ENCODE results near the gene ELP1.
A peak's percentile ranks its signal among the peaks of the same experiment; 100 is the strongest.
"Not testable (repeated sequence)": the region's sequence is repeated elsewhere in the genome, so short reads cannot be mapped to it uniquely, and the experiment has no call there.

The ELP1 gene

GRCh38 chr9:108854094-108854493 lies 79.8 kb downstream of the ELP1 start:
- no peak for DNase-seq (ENCODE audit: low spot score)

- DNase-seq (ENCODE audit: low spot score), result no peak
These were observed 81.8 kb downstream of the ELP1 start for GRCh38 chr9:108852079-108852478.

GRCh38 chr9:108851138-108851537 lies 82.8 kb downstream of the ELP1 start:
- DNase-seq (ENCODE audit: low spot score), result no peak

- peak; percentile 13 for DNase-seq (ENCODE audit: low spot score)
These were observed 83.5 kb downstream of the ELP1 start for GRCh38 chr9:108850293-108850897.

GRCh38 chr9:108848296-108848695 lies 85.6 kb downstream of the ELP1 start:
- not testable (repeated sequence) for DNase-seq (ENCODE audit: low spot score)

GRCh38 chr9:108845947-108846346 lies 88.0 kb downstream of the ELP1 start:
- no peak for DNase-seq (ENCODE audit: low spot score)

GRCh38 chr9:108845507-108845906 lies 88.4 kb downstream of the ELP1 start:
- DNase-seq (ENCODE audit: low spot score), result no peak

DNA sequence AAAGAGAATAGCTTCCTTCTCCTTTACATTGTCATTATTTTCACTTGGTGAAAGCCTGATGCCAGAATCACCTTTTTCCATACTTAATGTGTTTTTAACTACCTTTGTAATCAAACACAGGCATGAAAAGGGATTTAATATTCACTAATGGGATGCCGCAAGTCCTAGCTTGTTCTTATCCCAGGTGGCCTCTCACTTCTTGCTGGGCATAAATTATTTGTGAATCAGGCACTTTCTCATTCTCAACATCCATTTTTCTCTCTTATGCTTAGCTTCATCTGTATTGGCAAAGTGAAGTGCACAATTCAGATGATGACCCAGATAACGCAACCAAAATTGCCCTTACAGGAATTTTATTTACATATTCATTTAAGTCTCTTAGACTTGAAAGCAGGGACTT lies 89.1 kb downstream of the ELP1 start:
- no peak for DNase-seq (ENCODE audit: low spot score)

GRCh38 chr9:108844391-108844790 lies 89.5 kb downstream of the ELP1 start:
- no peak for DNase-seq (ENCODE audit: low spot score)

DNA sequence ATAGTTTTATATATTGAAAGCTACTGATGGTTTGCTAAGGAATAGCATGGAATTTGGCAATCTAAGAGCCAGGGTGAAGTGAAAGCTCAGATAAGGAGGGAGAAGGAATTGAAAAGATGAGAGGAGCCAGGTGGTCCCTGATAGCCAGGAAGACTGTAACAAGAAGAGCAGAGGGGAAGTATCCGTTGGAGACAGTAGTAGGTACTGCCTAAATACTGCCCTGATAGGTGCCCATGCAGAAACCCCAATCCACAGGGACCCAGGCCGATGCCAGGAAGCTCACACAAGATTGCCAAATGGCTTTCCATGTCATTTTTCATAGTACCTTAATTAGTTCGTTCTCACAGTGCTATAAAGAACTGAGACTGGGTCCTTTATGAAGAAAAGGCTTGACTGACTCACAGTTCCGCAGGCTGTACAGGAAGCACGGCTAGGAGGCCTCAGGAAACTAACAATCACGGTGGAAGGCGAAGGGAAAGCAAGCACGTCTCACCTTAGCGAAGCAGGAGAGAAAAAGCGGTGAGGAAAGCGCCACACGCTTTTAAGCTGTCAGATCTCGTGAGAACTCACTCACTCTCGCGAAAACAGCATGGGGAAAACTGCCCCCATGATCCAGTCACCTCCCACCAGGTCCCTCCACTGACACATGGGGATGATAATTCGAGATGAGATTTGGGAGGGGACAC lies 91.2 kb downstream of the ELP1 start:
- DNase-seq (ENCODE audit: low spot score), result no peak

DNA sequence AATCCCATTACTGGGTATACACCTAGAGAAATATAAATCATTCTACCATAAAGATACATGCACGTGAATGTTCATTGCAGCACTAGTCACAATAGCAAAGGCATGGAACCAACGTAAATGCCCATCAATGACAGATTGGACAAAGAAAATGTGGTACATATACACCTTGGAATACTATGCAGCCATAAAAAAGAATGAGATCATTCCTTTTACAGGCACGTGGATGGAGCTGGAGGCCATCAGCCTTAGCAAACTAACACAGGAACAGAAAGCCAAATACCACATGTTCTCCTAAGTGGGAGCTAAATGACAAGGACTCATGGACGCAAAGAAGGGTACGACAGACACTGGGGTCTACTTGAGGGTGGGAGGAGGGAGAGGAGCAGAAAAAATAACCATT lies 94.4 kb downstream of the ELP1 start:
- DNase-seq (ENCODE audit: low spot score), result not testable (repeated sequence)

- DNase-seq (ENCODE audit: low spot score), result no peak
These were observed 95.9 kb downstream of the ELP1 start for GRCh38 chr9:108838017-108838416.

DNA sequence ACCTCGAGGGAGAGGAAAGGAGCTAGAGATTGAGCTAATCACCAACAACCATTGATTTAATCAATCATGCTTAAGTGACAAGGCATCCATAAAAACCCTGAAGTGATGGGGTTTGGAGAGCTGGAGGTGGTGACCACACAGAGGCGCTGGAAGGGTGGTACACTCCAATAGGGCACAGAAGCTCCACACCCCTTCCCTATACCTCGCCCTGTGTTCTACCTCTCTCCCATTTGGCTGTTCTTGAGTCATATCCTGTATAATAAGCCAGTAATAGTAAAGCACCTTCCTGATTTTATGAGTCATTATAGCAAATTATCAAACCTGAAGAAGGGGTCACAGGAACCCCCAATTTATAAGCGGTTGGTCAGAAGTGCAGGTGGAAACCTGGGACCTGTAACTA lies 96.4 kb downstream of the ELP1 start:
- no peak for DNase-seq (ENCODE audit: low spot score)

DNA sequence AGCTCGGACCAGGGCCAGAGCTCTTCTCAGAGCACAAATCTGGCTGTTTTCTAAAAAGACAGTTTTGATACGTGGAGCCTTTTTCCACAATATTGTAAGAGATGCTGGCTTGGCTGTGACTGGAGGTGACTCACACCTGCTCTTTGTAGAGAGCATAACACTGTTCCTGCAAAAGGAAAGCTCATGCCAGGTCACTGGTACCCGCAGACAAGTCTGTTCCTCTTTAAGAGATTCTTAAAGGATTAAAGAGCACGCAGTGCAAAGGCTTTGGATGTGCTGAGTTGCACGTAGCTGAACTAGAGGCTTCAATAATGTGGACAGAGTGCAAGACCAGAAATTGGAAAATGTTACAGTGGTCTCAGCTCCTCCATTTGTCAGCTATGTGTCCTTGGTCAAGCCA lies 97.1 kb downstream of the ELP1 start:
- DNase-seq (ENCODE audit: low spot score), result no peak

GRCh38 chr9:108836319-108836718 lies 97.6 kb downstream of the ELP1 start:
- DNase-seq (ENCODE audit: low spot score), result no peak

GRCh38 chr9:108835831-108836230 lies 98.1 kb downstream of the ELP1 start:
- no peak for DNase-seq (ENCODE audit: low spot score)

DNA sequence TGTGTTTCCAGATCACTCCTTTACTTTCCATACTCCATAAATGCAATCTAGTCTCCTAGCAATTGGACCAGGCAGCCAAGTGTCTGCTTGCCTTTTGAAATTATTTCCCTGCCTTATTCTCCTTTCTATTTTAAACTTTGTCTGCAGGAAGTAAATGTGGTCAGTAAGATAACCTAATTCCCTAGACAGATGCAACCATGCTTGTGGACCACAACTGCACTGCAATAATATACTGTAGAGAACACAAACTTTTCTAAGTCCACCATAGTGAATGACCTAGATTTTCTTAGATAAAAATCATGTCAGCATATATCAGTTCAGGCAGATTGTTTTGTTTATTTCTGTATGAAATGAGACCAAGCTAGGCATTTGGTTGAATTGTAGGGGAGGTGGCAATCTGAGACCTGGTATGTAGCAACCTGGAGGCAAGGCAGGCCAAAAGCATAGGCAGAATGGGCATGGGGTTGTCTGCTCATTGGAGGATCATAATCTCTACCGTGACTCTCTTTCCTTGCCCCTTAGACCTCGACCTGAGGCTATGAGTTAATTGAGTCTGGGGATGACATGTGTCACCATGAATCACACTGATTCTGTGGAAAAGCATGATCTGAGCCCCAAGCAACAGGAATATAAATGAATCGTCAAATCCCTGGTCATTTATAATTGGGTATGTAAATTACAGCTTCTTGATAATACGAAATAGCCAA lies 98.8 kb downstream of the ELP1 start:
- DNase-seq (ENCODE audit: low spot score), result no peak

DNA sequence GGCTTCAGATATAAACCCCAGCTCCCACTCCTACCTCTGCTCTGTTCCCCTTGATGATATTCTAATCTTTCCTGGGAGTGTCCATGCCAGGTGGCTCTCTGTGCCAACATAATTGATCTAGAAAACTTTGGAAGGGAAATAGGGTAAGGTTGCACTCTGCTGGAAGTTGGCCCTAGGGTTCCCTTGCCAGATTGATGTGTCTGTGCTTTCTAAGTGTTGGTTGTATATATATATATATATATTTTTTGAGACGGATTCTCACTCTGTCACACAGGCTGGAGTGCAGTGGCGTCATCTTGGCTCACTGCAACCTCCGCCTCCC lies 101.8 kb downstream of the ELP1 start:
- DNase-seq (ENCODE audit: low spot score), result no peak

DNA sequence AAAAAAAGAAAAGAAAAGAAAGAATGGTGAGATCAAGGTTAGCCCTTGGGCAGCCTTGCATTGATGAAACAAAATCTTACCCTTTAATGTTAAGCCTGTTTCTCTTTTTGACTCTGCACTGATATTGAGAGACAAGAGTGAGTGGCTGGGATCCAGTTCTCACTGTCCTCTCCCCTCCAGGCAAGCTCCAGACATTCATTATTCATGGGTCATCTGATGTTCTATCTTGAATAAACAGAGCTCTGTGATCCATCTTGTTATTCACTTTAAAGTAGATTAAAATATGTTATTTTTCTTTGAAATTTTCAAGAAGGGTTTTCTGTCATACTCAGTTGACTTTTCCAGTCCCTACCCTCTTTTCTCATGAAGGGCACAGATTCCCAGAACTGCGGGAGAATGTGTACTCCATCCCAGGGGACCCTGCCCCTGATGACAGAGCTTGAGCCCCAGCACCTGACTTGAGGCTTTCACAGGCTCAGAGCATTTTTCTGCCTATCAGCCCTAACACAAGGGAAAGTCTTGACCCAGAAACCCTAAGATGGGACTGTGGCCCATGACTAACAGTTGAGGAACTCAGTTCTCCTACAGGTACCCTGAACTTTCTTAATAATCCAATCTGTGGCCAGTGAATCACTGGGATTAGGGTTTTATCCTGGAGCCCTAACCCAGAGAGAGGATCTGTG lies 102.3 kb downstream of the ELP1 start:
- no peak for DNase-seq (ENCODE audit: low spot score)

- DNase-seq (ENCODE audit: low spot score), result no peak
These were observed 103.7 kb downstream of the ELP1 start for GRCh38 chr9:108830272-108830671.

DNA sequence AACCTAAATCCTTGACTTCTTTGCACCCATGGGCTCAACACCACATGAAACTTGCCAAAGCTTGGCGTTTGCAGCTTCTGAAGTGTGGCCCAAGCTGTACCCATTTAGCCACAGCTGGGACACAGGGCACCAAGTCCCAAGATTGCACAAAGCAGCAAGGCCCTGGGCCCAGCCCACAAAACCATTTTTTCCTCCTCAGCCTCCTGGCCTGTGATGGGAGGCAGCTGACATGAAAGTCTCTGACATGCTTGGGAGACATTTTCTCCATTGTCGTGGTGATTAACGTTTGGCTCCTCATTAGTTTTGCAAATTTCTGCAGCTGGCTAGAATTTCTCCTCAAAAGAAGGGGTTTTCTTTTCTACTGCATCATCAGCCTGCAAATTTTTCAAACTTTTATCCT lies 110.1 kb downstream of the ELP1 start:
- no peak for DNase-seq (ENCODE audit: low spot score)
